ENCODE data around the gene CGRRF1. TPM values are rescaled to one million over a fixed set of nuclear protein-coding genes. Genes with fewer than 3 reads are reported as not detected.
A peak's percentile ranks its signal among the peaks of the same experiment; 100 is the strongest.

Gene CGRRF1
- total and polyA plus RNA-seq, 4 donors, result 11.2 to 21.5 (median 16.7) TPM

- ATAC-seq (ENCODE audit: insufficient read depth, low FRiP score) (no peak), DNase-seq (no peak)
- Histone ChIP-seq H3K9ac (ENCODE audit: insufficient read depth in 1 of 2, low read length in 2 of 2) (no peak overlapping the region), H3K4me1 (ENCODE audit: control insufficient read depth in 5 of 5, insufficient read depth in 5 of 5, low read length in 5 of 5) (peaks cover 0 to 8% (median 5%) of the 10 kb centered on the region in 5 donors), H3K27ac (ENCODE audit: low read depth in 1 of 2, low read length in 1 of 2) (no peak overlapping the region), H3K27me3 (ENCODE audit: control insufficient read depth in 3 of 3, insufficient read depth in 3 of 3, low read length in 2 of 3) (no peaks in the 10 kb centered on the region), H3K9me3 (ENCODE audit: control insufficient read depth in 4 of 4, insufficient read depth in 3 of 4, low read length in 3 of 4) (no peaks in the 10 kb centered on the region), H3K36me3 (ENCODE audit: control insufficient read depth in 4 of 4, insufficient read depth in 4 of 4, low read length in 4 of 4) (peaks cover 1 to 14% (median 5%) of the 10 kb centered on the region in 4 donors), H3K4me3 (no peak overlapping the region)
- 69 to 83% methylated on average over 2 of the region's 2 CpGs for WGBS, 2 donors
- TF ChIP-seq CTCF (IDR thresholded peaks at IDR 0.05; ENCODE audit: control extremely low read depth, extremely low read depth), result no peak
Measured at GRCh38 chr14:54474232-54474793, 35.4 kb upstream of the CGRRF1 start.

GRCh38 chr14:54475187-54475899 lies 34.4 kb upstream of the CGRRF1 start:
- no peak for TF ChIP-seq CTCF (IDR thresholded peaks at IDR 0.05; ENCODE audit: control extremely low read depth, extremely low read depth)
- Histone ChIP-seq H3K9me3 (ENCODE audit: control insufficient read depth in 4 of 4, insufficient read depth in 3 of 4, low read length in 3 of 4) (no peaks in the 10 kb centered on the region), H3K36me3 (ENCODE audit: control insufficient read depth in 4 of 4, insufficient read depth in 4 of 4, low read length in 4 of 4) (peaks cover 1 to 14% (median 5%) of the 10 kb centered on the region in 4 donors), H3K4me3 (no peak overlapping the region), H3K9ac (ENCODE audit: insufficient read depth in 1 of 2, low read length in 2 of 2) (no peak overlapping the region), H3K27me3 (ENCODE audit: control insufficient read depth in 3 of 3, insufficient read depth in 3 of 3, low read length in 2 of 3) (no peaks in the 10 kb centered on the region), H3K27ac (ENCODE audit: low read depth in 1 of 2, low read length in 1 of 2) (no peak overlapping the region), H3K4me1 (ENCODE audit: control insufficient read depth in 5 of 5, insufficient read depth in 5 of 5, low read length in 5 of 5) (peaks cover 0 to 8% (median 5%) of the 10 kb centered on the region in 5 donors)
- ATAC-seq (ENCODE audit: insufficient read depth, low FRiP score), result no peak
- DNase-seq, result peak in 2 of 3 donors; percentile 24 to 48
- 68 to 76% methylated on average over 4 of the region's 4 CpGs for WGBS, 2 donors

- no peak overlapping the region for H3K9ac ChIP-seq (ENCODE audit: insufficient read depth in 1 of 2, low read length in 2 of 2)
- H3K27ac ChIP-seq (ENCODE audit: low read depth in 1 of 2, low read length in 1 of 2), result no peak overlapping the region
- no peaks in the 10 kb centered on the region for H3K27me3 ChIP-seq (ENCODE audit: control insufficient read depth in 3 of 3, insufficient read depth in 3 of 3, low read length in 2 of 3)
- DNase-seq, result no peak
- no peak overlapping the region for H3K4me3 ChIP-seq
- ATAC-seq (ENCODE audit: insufficient read depth, low FRiP score), result no peak
- no peak for TF ChIP-seq CTCF (IDR thresholded peaks at IDR 0.05; ENCODE audit: control extremely low read depth, extremely low read depth)
- peaks cover 0 to 8% (median 5%) of the 10 kb centered on the region in 5 donors for H3K4me1 ChIP-seq (ENCODE audit: control insufficient read depth in 5 of 5, insufficient read depth in 5 of 5, low read length in 5 of 5)
- H3K36me3 ChIP-seq (ENCODE audit: control insufficient read depth in 4 of 4, insufficient read depth in 4 of 4, low read length in 4 of 4), result peaks cover 1 to 14% (median 5%) of the 10 kb centered on the region in 4 donors
- no peaks in the 10 kb centered on the region for H3K9me3 ChIP-seq (ENCODE audit: control insufficient read depth in 4 of 4, insufficient read depth in 3 of 4, low read length in 3 of 4)
- 89 to 93% methylated on average over 4 of the region's 4 CpGs for WGBS, 2 donors
Measured at GRCh38 chr14:54475911-54476310, 33.8 kb upstream of the CGRRF1 start.

Measured in lung (tissue), 12 donors.